NCI-H446 treated with DMSO at 0.1 percent for 48 hours (cell line): ENCODE results near the gene AK4.

Experiments used
- DNase-seq: peaks from one replicate; lab custom pipeline; 2025; lab: John Stamatoyannopoulos, UW

Gene AK4

DNA sequence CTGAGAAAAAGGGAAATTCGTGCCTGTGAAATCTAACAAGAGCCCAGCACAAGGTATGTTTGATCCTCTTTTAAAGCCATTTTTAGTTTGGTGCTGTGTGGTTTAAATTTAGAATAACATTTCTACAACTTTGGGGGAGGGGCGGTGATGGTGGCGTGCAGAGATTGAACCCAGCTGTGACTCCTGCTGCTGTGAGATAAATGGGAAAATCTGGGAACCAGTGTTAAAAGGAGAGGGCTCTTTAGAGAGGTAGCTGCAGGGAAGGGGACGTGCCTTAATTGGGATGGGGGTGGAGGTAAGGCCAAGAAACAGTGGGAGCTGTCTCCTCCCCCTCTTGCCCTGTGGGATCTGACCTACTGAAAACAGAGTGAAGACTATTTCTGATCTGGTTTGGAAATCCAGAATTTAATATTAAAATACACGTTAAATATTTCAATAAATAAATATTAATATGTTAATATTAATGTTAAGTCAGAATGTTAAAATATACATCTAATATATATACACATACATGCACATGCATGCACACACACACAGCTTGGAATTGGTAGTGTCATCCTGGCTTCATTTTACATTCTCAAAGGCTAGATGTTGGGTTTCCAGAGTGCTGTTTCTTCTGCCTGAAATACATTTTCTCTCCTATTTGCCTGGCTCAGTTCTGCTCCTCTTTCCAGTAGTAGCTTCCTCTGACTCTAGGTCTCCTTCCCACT lies 131.2 kb downstream of the AK4 start:
- DNase-seq, result no peak
